Activated CD8-positive, alpha-beta memory T cell treated with anti-CD3 and anti-CD28 coated beads for 48 hours (primary cell): ENCODE data around the gene DNER.
"Not testable (repeated sequence)": the region's sequence is repeated elsewhere in the genome, so short reads cannot be mapped to it uniquely, and the experiment has no call there.

Experiments used
- DNase-seq, 3 experiments: peaks; one replicate each; pipeline ENCODE4 v3.0.0-alpha.2; 2020; ENCODE audit warnings: low read depth in 2 of 3, low spot score in 2 of 3

The DNER gene

DNA sequence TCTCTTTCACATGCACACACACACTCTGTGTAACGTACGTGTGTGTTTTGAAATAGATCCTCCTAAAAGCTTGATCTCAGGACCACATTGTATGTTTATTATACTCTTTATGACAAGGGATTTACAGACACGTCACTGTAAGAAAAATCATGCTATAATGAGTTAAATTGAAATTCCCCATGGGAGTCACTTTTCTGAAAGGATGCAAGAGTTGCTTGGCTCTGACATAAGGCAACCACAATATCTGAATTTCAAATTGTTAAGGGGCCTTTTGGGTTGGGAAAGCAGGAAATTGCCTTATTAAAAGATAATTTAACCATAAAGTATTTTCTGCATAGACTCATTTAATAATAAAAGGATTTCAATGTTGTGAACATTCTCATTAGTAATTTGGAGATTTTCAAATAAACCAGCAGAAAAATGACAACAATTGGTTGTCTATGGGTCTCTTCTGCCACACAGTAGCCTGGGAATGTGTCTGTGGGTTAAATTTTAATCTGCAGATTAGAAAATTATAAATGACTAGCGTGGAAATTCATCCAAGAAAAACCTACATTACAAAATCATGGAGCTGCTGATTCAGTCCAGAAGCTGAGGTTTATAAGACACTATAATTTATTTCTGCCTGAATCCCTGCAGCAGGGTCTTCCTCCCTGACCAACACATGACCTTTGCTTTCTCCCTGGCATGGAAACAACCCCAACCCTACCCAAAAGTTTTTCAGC is 367.4 kb downstream of the DNER start:
- no peak for DNase-seq

DNA sequence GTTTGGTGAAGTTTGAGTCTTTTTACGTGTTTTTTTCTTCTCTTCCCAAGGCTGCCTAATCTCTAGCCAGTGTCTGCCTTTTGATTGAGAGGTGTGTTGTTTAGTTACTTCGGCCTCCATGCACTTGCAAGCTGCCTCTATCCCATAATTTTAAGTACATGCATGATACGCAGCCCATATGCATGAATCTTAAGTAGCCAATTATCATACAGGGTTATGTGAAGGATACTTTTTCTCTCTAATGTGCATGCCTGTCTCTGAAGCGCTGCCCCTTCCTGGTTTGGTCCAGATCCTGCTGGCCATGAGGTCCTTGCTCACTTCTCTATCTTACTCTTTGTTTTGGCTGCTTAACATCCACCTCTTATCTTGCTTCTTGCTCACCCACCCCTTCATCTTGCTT is 369.4 kb downstream of the DNER start:
- no peak for DNase-seq

DNA sequence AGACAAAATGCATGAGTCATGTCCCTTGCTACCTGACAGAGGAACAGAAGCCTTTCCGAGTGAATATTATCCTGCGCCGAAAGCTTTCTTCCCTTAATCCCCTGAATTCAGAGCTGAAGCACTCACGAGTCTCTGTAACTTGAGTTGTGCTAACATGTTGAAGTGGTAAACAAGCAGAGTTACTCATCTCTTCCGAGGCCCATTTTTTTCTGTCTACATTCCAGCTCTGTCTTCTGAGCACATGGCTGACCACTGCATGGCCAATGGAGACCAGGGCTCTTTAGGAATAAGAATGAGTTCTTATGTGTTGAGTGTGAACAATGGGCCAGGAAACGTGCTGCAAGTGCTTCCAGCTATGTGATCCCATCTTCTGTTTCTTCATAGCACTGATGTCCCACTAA is 370.2 kb downstream of the DNER start:
- no peak for DNase-seq

DNA sequence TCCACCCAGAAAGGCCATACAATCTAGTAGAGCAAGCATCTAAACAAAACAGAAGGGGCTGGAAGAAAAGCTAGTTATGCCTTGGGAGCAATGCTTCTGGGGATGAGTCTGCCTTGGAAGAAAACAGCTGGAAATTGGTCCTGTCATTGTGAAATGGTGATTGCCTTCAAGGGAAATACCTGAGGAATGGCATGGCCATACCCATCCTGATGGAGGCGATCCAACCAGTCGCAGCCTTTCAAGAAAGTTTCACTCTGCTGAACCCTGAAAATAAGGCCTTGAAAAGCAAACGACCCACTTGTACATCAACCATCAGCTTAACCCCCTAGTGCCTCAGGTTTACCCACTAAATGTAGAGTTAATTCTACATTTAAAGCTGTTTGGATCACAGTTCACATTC is 370.7 kb downstream of the DNER start:
- no peak for DNase-seq

DNA sequence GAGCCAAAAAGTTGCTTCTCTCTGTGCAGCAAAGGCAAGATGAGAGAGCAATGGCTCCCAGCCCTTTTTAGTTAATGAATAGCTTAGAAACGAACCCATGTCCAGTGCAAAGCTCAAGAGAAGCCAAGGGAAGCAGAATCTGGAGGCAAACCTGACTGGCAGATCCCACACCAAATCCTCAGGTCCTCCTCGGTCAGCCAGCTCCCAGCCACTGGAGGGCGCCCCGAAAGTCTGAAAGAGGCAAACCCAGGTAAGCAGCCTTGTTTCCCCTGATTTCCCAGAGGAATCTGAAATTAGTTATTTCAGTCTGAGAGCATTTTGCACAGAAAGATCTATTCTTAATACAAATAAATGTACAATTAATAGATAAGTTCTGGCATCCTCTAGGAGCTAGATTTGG is 372.0 kb downstream of the DNER start:
- DNase-seq: no peak

DNA sequence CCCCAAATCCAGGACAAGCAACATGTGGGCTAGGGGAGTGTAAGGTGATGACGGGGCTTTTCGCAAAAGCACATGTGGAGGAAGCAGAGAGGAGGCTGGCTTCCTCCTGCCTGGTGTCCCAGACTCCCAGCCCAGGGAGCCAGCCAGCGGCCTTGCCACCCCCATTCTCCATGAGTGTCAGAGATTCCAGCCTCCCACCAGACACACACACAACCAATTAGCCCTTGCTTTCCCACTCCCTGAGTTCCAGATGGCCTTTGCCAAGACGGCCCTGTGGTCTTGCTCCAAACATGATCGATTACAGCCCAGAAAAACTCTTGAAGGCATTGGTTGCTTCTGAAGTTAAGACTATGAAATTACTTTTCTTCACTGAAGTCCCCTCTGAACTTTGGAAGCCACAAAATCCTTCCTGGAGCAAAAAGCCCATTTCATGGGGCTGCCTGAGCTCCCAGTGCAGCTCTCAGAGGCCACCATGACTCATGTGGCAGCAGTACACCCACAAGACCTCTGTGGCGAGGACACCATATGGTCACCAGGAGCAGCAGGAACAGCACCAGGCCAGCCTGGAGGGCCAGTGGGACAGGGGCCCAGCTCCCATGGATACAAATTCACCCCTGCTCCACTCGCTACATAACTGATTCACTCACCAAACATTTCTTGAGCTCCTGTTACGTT is 374.1 kb downstream of the DNER start:
- no peak for DNase-seq

DNA sequence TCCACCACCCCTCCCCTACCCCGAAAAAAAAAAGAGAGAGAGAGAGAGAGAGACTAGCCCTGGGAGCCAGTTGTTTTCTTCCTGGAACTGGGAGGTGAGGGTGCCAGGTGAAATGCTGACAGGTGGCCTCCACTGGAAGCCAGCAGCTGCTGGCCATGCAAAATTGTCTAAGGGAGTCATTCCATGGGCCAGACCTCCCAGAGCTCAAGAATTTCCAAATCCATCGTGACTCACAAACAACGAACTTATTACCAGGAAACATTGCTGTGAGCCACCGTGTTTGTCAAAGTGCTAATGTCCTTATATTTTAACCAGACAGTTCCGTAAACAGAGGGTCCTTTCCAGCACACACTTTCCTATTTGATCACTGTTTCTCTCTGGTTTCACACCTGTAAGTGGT is 374.7 kb downstream of the DNER start:
- DNase-seq: no peak

DNA sequence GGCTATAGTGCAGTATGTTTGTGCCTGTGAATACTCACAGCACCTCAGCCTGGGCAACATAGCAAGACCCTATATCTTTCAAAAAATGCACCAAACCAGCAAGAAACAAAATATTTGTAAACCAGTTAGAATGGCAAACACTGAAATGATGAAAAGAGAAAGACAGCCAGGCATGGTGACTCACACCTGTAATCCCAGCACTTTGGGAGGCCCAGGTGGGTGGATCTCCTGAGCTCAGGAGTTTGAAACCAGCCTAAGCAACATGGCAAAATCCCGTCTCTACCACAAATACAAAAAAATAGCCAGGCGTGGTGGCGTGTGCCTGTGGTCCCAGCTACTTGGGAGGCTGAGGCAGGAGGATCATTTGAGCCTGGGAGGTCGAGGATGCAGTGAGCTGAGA is 375.2 kb downstream of the DNER start:
- DNase-seq: not testable (repeated sequence)

DNA sequence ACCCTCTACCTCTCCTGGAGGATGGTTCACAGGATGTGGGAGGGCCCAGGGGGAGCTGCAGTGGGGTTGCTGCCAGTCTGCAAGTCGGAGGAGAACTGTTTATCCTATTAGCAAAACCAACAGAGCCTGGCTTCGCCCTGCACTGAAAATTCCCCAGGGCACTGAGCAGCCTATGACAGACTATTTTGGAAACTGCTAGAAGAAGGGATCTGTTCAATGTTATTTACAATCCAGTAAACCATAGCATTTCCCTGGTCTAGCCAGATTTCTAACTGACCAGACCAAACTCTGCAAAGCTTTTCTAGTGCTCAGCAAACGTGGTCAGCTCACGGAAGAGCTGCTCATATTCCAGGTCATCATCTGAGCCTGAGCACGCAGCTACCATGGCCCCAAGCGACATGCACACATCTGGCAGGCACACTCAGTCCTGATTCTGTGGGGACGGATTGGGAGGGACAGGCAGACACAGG is 378.4 kb downstream of the DNER start:
- no peak for DNase-seq

DNA sequence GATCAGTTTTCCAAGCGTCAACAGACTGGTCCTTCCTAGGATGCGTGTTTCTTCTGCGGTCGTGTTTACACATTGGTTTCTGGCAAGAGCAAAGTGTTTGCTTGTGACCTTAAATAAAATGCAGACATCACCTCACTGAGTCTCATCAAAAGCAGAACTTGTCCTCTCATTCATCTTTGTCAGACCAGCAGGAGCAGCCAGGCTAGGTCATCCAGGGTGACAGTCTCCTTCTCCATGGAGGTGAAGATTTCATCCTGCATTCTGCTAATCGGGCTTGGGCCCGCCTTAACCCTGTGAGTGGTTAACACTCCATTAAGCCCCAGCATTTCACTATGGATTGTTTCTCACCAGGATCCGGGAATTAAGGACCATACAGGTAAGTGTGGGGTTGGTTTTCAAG is 379.0 kb downstream of the DNER start:
- DNase-seq: no peak

DNA sequence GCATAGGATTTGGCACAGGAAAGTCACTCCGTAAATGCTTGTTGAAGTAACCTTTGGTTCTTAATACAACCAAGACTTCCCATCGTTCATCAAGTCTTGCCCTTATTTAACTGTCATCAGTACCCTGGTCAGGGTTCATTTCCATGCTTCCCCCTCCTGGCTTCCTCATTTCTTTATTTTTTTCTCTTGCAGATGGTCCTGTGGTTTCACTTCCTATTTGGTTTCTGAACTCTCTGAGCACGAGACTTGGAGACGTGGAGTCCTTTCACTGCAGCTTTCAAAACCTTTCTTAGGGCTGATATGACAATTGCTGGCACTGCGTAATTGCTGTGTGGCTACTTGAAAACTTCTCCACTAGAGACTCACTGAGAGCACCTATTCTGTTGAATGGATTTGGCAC is 383.4 kb downstream of the DNER start:
- DNase-seq: no peak

DNA sequence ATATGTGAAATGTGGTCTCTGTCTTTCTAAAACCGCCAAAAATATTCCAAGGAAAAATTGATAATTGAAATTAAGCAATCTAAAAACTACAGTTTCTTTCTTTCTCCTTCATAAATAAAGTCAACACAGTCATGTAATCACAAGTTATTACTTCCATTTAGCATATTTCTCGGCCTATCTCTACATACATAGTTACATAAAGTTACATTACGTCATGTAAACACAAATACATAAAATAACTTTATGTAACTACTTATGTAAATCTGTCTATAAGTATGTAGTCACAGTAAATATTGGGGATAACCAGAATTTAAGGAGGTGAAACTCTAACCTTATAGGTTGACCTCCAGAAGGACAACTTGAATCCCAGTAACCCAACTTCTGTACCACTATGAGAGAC is 394.8 kb downstream of the DNER start:
- no peak for DNase-seq

DNA sequence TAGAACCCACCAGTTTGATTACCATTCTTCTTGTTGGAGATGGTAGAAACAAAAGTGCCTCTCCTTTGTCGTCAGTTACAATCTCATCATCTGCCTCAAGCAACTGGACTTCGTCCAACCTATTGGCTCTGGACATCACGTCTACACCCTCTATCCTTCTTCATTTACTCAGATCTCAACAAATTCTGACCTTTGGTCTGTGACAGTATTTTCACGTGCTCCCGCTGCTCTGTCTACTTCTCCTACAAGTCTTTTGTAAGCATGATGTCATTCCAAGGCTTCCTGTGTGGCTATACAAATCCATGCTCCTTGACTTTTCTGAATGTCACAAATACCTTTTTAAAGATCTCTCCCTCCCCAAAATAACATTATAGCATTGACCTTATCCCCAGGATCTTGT is 400.2 kb downstream of the DNER start:
- no peak for DNase-seq

DNA sequence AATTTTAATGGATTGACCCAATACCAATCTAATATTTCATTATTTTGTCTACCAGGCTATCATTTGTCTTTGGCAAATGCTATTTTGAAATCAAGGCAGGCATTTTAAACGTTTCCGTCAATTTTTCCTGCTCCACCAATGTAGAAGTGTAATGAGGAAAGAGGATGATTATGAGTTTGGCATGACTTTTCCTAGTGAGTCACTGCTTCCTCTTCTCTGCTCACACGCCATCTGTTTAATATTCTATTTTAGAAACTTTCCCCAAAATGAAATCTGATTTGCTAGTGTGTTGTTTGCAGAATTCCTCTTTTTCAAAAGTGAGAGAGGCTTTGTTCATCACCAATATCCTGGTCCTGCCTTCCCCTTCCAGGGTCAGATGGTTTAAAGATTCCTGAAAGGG is 400.8 kb downstream of the DNER start:
- no peak for DNase-seq
